Right hindlimb (tissue), 1 donor: ENCODE measurements around the gene EVI2B.
A peak's percentile ranks its signal among the peaks of the same experiment; 100 is the strongest.
"Not testable (repeated sequence)": the region's sequence is repeated elsewhere in the genome, so short reads cannot be mapped to it uniquely, and the experiment has no call there.

ENCODE experiments used
- DNase-seq: peaks from one replicate; pipeline ENCODE4 v3.0.0-alpha.2; 2018

The EVI2B gene, protein sequence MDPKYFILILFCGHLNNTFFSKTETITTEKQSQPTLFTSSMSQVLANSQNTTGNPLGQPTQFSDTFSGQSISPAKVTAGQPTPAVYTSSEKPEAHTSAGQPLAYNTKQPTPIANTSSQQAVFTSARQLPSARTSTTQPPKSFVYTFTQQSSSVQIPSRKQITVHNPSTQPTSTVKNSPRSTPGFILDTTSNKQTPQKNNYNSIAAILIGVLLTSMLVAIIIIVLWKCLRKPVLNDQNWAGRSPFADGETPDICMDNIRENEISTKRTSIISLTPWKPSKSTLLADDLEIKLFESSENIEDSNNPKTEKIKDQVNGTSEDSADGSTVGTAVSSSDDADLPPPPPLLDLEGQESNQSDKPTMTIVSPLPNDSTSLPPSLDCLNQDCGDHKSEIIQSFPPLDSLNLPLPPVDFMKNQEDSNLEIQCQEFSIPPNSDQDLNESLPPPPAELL

GRCh38 chr17:31313982-31314781, at the start of gene EVI2B:
Gene EVI2B, minus strand, starts transcription at chr17:31314054. Its CDS starts 8,445 bp downstream, at chr17:31305609.
- no peak for DNase-seq

- DNase-seq: no peak
These were observed 44.1 kb upstream of the EVI2B start for GRCh38 chr17:31357839-31358394.

- DNase-seq: no peak
These were observed 43.2 kb upstream of the EVI2B start for GRCh38 chr17:31357091-31357490.

DNA sequence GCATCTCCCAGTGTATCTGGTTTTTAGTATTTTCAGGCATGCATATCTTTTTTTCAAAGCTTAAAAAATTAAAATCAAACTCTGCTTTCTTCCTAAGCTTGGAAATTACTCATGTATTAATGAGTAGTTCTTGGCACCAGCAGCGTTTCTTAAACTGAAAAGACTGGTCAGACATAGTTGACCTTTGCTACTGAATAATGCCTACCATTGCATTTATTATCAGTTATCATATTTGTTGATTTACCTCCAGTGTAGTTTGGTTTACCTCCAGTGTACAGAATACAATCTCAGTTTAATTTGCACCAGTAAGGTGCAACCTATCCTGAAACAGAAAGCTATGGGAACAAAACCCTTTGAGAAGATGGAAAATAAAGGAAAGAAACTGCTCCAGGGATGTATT, 42.1 kb upstream of the EVI2B start:
- no peak for DNase-seq

DNA sequence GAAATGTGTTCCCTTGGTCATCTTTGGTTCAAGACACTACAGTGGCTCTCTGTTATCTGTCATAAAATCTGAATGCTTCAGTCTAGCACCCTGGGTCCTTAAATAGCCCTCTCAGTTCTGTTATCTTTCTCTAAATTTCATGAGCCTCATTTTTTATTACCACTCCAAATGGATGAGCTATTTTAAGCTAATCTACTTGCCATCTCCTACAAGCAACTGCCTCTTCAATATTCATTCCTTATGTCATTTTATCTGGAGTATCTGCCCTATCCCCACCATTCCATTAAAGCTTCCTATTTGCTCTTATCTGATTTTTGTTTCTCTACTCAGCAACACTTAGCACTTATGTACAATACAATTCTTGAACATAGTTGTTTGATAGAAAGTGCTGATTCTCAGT, 35.6 kb upstream of the EVI2B start:
- DNase-seq: no peak

GRCh38 chr17:31345191-31345747, 31.4 kb upstream of the EVI2B start:
- DNase-seq: not testable (repeated sequence)

GRCh38 chr17:31339906-31340661, 26.2 kb upstream of the EVI2B start:
- DNase-seq: no peak

- no peak for DNase-seq
These were observed 15.4 kb upstream of the EVI2B start for GRCh38 chr17:31329221-31329620.

GRCh38 chr17:31328160-31328535, 14.3 kb upstream of the EVI2B start:
- no peak for DNase-seq

DNA sequence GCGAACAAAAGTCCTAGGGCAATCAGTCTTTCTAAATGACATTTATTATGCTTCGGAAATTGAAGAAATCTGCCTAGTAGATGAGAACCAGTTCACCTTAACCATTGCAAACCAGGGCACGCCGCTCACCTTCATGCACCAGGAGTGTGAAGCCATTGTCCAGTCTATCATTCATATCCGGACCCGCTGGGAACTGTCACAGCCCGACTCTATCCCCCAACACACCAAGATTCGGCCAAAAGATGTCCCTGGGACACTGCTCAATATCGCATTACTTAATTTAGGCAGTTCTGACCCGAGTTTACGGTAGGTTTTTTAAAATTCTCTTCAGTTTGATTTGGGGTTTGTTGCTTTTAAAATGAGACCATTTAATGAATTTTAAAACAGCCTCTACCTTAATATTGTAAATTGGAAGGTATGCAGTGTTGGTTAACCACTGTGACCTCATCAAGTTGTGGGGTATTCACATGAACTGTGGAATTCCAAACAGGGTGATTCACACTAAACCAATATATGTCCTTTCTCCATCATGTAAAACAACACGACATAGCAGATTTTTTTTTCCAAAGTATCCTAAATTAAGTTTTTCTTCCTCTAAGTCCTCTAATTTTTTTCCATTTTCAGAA, 13.8 kb upstream of the EVI2B start:
- no peak for DNase-seq

GRCh38 chr17:31323551-31323950, 9.7 kb upstream of the EVI2B start:
- DNase-seq: no peak

DNA sequence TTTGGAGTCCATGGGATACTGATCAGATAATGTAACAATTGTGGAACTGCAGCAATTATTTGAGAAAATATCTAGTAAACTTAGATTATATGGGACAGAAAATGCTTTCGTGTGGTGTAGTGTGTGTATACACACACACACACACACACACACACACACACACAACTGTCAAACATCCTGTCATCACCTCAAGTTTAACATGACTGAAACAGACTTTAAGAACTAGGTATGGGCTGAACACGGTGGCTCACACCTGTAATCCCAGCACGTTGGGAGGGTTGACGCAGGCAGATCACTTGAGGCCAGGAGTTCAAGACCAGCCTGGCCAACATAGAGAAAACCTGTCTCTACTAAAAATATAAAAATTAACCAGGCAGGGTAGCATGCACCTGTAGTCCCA, 8.1 kb upstream of the EVI2B start:
- DNase-seq: no peak

DNA sequence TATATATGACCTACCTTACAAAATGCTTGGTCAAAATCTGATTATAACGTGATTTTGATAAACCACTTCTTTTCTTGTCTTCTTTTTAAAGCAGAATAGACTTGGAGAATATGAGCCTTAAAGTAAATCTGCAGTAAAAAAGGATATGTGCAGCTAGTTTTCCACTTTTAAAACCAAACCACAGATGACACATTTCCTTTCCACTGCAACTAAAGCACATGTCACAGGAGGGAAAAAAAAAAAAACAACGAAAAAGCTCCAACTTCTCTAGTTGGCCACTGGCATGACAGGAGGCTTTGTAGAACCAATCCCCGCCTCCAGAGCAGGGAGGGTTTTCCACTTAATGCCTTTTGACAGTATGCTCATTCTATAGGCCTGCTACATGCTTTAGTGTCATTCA, 7.6 kb upstream of the EVI2B start, which contains the start of gene EVI2A:
Gene EVI2A, minus strand, starts transcription at position 142 of the 400 bp plus-strand sequence. CDS start 2,609 bp downstream, outside the sequence.
- DNase-seq: peak; percentile 21

- DNase-seq: no peak
These were observed 6.9 kb upstream of the EVI2B start for GRCh38 chr17:31320791-31321190.

GRCh38 chr17:31320241-31320640, 6.4 kb upstream of the EVI2B start:
- DNase-seq: no peak

GRCh38 chr17:31318851-31319661, 5.2 kb upstream of the EVI2B start:
- no peak for DNase-seq

DNA sequence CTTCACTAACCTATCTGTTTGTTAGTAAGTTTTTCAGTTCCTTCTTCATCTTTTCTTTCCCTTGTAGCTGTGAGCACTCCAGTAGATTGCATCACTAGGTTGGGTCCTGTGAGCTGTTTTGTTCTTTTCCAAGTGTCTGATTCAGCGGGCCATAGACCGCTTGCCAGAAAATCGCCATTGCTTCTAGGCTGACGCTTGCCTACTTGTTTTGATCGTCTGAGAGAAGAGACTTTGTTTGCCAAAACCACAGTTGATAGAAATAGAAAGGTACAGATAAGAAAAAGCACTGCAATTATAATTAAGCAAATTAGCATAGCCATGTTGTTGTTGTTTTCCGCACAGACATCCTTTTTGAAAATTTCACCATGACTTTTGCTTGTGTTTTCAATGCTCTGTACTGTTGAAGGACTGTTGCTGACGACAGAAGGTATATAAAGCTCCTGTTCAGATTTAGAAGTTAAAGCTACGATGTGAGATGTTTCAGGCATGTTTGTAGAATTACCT, 4.5 kb upstream of the EVI2B start:
- no peak for DNase-seq

GRCh38 chr17:31314782-31315100, 887 bp upstream of the EVI2B start:
- DNase-seq: no peak

DNA sequence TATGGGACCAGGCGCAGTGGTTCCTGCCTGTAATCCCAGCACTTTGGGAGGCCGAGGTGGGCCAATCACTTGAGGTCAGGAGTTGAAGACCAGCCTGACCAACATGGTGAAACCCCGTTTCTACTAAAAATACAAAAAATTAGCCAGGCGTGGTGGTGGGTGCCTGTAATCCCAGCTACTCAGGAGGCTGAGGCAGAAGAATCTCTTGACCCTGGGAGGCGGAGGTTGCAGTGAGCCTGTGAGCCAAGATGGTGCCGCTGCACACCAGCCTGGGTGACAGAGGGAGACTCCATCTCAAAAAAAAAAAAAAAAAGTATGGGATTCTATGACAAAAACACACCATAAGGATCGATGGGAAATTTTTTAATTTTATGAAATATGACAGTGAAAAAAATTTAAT, 1.6 kb downstream of the EVI2B start:
- DNase-seq: not testable (repeated sequence)

DNA sequence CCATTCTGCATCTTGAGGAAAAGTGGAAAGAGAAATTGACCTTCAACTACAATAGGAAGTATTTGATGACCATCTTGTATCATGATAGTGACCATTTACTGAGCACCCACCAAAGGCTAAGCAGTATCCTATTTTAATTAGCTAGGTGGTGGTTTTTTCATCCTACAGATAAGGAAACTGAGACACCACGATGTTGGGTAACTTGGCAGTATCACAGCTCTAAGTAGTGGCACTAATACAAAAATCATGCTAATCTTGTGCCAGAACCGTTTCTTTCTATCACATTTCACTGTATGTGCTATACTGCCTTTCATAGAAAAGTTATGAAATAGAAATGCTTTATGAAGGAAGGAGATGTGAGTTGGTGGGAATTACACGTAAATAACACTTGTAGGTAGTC, 2.3 kb downstream of the EVI2B start:
- no peak for DNase-seq

- no peak for DNase-seq
These were observed 3.0 kb downstream of the EVI2B start for GRCh38 chr17:31310886-31311285.
